A549 (cell line): ENCODE data around the gene GFAP. TPM values are rescaled to one million over a fixed set of nuclear protein-coding genes. Genes with fewer than 3 reads are reported as not detected.
A peak's percentile ranks its signal among the peaks of the same experiment; 100 is the strongest.

Source experiments
- ATAC-seq, 2 experiments: fragments of 200-7000 bp in 1 of 2; fragments of >200 bp in 1 of 2; cut with Nextera tagmentation in 1 of 2; cut with Tn5 transposase in 1 of 2; 3 replicates each; pipeline versions ENCODE4 v1.8.0 to v1.9.1; 2018 to 2020; ENCODE audit warnings: mild to moderate bottlenecking in 1 of 2, moderate library complexity in 1 of 2
- CTCF ChIA-PET: fragments of 300-600 bp; sonication (Branson Sonifier 250); formaldehyde crosslinking; extraction: SDS; loops from one replicate; lab custom pipeline; 2021; ENCODE audit warnings: antibody characterized with exemption, inconsistent platforms; lab: Yijun Ruan, JAX
- POLR2A ChIA-PET: fragments of 350-600 bp; formaldehyde crosslinking; extraction: SDS; loops from one replicate; lab custom pipeline; 2021; ENCODE audit warnings: antibody characterized with exemption, inconsistent platforms; lab: Yijun Ruan, JAX
- DNase-seq, 2 experiments: peaks; one replicate each; pipeline versions ENCODE4 v3.0.0 to v3.0.0-alpha.2; 2011 to 2016; ENCODE audit warnings: low read depth in 1 of 2, low spot score in 1 of 2
- FAIRE-seq: peaks from 2 replicates; lab custom pipeline; 2011; peaks lifted over from hg19 to GRCh38; lab: Jason Lieb, UNC
- H3K27ac ChIP-seq, 2 experiments: fragments of >200 bp; sonication (Bioruptor Twin); formaldehyde crosslinking; 3 replicates each; pipeline ENCODE4 v1.5.1; 2016 to 2017
- H3K4me1 ChIP-seq: fragments of >200 bp; sonication (Bioruptor Twin); formaldehyde crosslinking; 3 replicates; pipeline ENCODE4 v1.6.1; 2016
- H3K4me2 ChIP-seq: fragments of >200 bp; sonication (Bioruptor Twin); formaldehyde crosslinking; 3 replicates; pipeline ENCODE4 v1.6.1; 2016
- H3K4me3 ChIP-seq: fragments of >200 bp; sonication (Bioruptor Twin); formaldehyde crosslinking; 3 replicates; pipeline ENCODE4 v1.5.1; 2016
- H3K9me3 ChIP-seq: fragments of >200 bp; sonication (Bioruptor Twin); formaldehyde crosslinking; 3 replicates; pipeline ENCODE4 v1.6.1; 2016
- ATOH8 ChIP-seq: fragments of 250-450 bp; sonication (Bioruptor Pico); IDR thresholded peaks from 2 replicates; pipeline ENCODE4 v1.5.0; 2020; ENCODE audit warnings: low read depth, mild to moderate bottlenecking, moderate library complexity
- BHLHE40 ChIP-seq: IDR thresholded peaks from 2 replicates; pipeline ENCODE4 v1.6.1; 2012; ENCODE audit warnings: low read depth, low read length, inconsistent platforms
- CEBPB ChIP-seq, 2 experiments: fragments of >200 bp in 1 of 2; sonication (Bioruptor Twin) in 1 of 2; formaldehyde crosslinking in 1 of 2; IDR thresholded peaks; 2 replicates each; pipeline ENCODE4 v1.6.1; 2012 to 2016
- E2F6 ChIP-seq: IDR thresholded peaks from 2 replicates; pipeline ENCODE4 v1.6.1; 2012; ENCODE audit warnings: low read depth, borderline replicate concordance
- ELK1 ChIP-seq: fragments of 150-350 bp; IDR thresholded peaks from 2 replicates; pipeline ENCODE4 v1.6.1; 2014; ENCODE audit warnings: low read depth, mild to moderate bottlenecking, low read length
- FOXS1 ChIP-seq: fragments of 250-450 bp; sonication (Bioruptor Pico); IDR thresholded peaks from 2 replicates; pipeline ENCODE4 v1.5.0; 2020; ENCODE audit warnings: mild to moderate bottlenecking, moderate library complexity
- HDAC2 ChIP-seq: fragments of 200-600 bp; sonication (generic); IDR thresholded peaks from 2 replicates; pipeline ENCODE4 v1.6.1; 2016
- HES2 ChIP-seq: fragments of >200 bp; sonication (Bioruptor Twin); formaldehyde crosslinking; IDR thresholded peaks from 2 replicates; pipeline ENCODE4 v1.6.1; 2016
- HMGXB4 ChIP-seq: fragments of 250-450 bp; sonication (Bioruptor Pico); IDR thresholded peaks from 2 replicates; pipeline ENCODE4 v1.5.0; 2021; ENCODE audit warnings: mild to moderate bottlenecking, moderate library complexity, borderline replicate concordance
- HOXB13 ChIP-seq: fragments of 250-450 bp; sonication (Bioruptor Pico); IDR thresholded peaks from 2 replicates; pipeline ENCODE4 v1.5.0; 2020; ENCODE audit warnings: low read depth, mild to moderate bottlenecking, moderate library complexity
- JUNB ChIP-seq: fragments of >200 bp; sonication (Bioruptor Twin); formaldehyde crosslinking; IDR thresholded peaks from 2 replicates; pipeline ENCODE4 v1.6.1; 2016
- KDM1A ChIP-seq: fragments of 200-600 bp; sonication (generic); IDR thresholded peaks from 2 replicates; pipeline ENCODE4 v1.6.1; 2016; ENCODE audit warnings: low read depth, mild to moderate bottlenecking
- KDM5A ChIP-seq: fragments of 200-600 bp; sonication (generic); IDR thresholded peaks from 2 replicates; pipeline ENCODE4 v1.6.1; 2016; ENCODE audit warnings: antibody characterized with exemption, mild to moderate bottlenecking
- MAZ ChIP-seq: fragments of 150-350 bp; IDR thresholded peaks from 2 replicates; pipeline ENCODE4 v1.6.1; 2014; ENCODE audit warnings: antibody characterized with exemption, low read depth, low read length, borderline replicate concordance
- PBX3 ChIP-seq: IDR thresholded peaks from 2 replicates; pipeline ENCODE4 v1.6.1; 2012
- RFX5 ChIP-seq: fragments of 450-650 bp; IDR thresholded peaks from 2 replicates; pipeline ENCODE4 v1.7.1; 2014; ENCODE audit warnings: antibody characterized with exemption, mild to moderate bottlenecking, moderate library complexity
- WGBS: methylation state at CpG from one replicate; pipeline ENCODE4 v1.1.6; 2017; ENCODE audit errors: missing lambda C conversion rate; 5-methylcytosine and 5-hydroxymethylcytosine counted together
- polyA plus RNA-seq, 4 experiments: library from polyadenylated mRNA; depleted of rRNA in 3 of 4; stranded (reverse); fragments of >200 nt; fragmentation: RNase III in 1 of 4; extraction: RNeasy Plus Mini Kit Qiagen cat#74134 plus additional on column Dnase treatment in 1 of 4; gene quantifications; 2 replicates in 3 of 4; 3 replicates in 1 of 4; pipeline ENCODE4 v1.2.3, GENCODE V29; 2011 to 2017

GFAP gene
- polyA plus RNA-seq, 2 of the 4 experiments (the other 2 are of a cell fraction) = 1.5 to 1.8 TPM

- H3K4me2 ChIP-seq = no peak overlapping the region
- peak overlapping the region in 1 of 2 experiments; percentile 91; a peak in 3 of 6 replicates for H3K27ac ChIP-seq
- ATAC-seq (no peak), DNase-seq (no peak), FAIRE-seq (peak; percentile 36)
- 92% methylated on average over 8 of the region's 8 CpGs for WGBS
- ChIA-PET CTCF (interaction anchor here (0.8 to 18.5 kb wide), 17 partner anchors 13 to 232 kb away, joined by 3 to 223 read pairs (median 4); partner anchors contain the start of genes ACBD4 and GFAP), POLR2A (no interaction called here)
- TF ChIP-seq E2F6 (no peak), HES2 (no peak), CEBPB (IDR thresholded peaks at IDR 0.05) (no peak), HDAC2 (no peak), HOXB13 (CRISPR knock-in tag) (no peak), KDM1A (no peak), KDM5A (no peak), RFX5 (no peak), MAZ (no peak)
- H3K4me3 ChIP-seq = no peak overlapping the region
- no peaks in the 10 kb centered on the region for H3K9me3 ChIP-seq
- peaks cover 56% of the 10 kb centered on the region for H3K4me1 ChIP-seq
Measured at GRCh38 chr17:44903012-44903685, 12.2 kb downstream of the GFAP start.

GRCh38 chr17:44902135-44902760 lies 13.1 kb downstream of the GFAP start:
- FAIRE-seq (no peak), DNase-seq (no peak), ATAC-seq (no peak)
- CTCF ChIA-PET = interaction anchor here (0.8 to 18.5 kb wide), 26 partner anchors 11 to 233 kb away, joined by 3 to 223 read pairs (median 4); partner anchors contain the start of genes ACBD4, GFAP and PLCD3
- WGBS = 88% methylated on average over 13 of the region's 17 CpGs
- Histone ChIP-seq H3K4me2 (peak overlapping the region; percentile 85; the same call in 2 of the 3 replicates), H3K27ac (peak overlapping the region; percentile 8 to 87; a peak in 5 of 6 replicates), H3K4me1 (peaks cover 60% of the 10 kb centered on the region), H3K9me3 (no peaks in the 10 kb centered on the region)
- POLR2A ChIA-PET = interaction anchor here (0.8 to 4.7 kb wide), 2 partner anchors 8 to 66 kb away, joined by 3 to 18 read pairs; partner anchors contain the start of gene C1QL1
- TF ChIP-seq HMGXB4 = no peak
- TF ChIP-seq PBX3 = no peak
- TF ChIP-seq E2F6 = no peak
- TF ChIP-seq ATOH8 (CRISPR knock-in tag) = no peak
- no peak for TF ChIP-seq BHLHE40
- no peak for TF ChIP-seq ELK1
- TF ChIP-seq HES2 = no peak
- TF ChIP-seq FOXS1 (CRISPR knock-in tag) = no peak
- no peak for TF ChIP-seq JUNB
- TF ChIP-seq, all 56 proteins: peak for 0
- H3K4me3 ChIP-seq = no peak overlapping the region
